ENCODE measurements around the gene MAGI1.

The MAGI1 gene

GRCh38 chr3:66076861-66077470, 38.2 kb upstream of the MAGI1 start:
- DNase-seq (ENCODE audit: insufficient read length, low spot score): no peak
- no peak for FAIRE-seq
- TF ChIP-seq CTCF (IDR thresholded peaks at IDR 0.05; ENCODE audit: insufficient read depth, missing control alignments): no peak

- no peak for FAIRE-seq
- DNase-seq (ENCODE audit: insufficient read length, low spot score): no peak
- TF ChIP-seq CTCF (IDR thresholded peaks at IDR 0.05; ENCODE audit: insufficient read depth, missing control alignments): no peak
These were observed 36.6 kb upstream of the MAGI1 start for GRCh38 chr3:66075281-66075680.

- FAIRE-seq (no peak), DNase-seq (ENCODE audit: insufficient read length, low spot score) (no peak)
- no peak for TF ChIP-seq CTCF (IDR thresholded peaks at IDR 0.05; ENCODE audit: insufficient read depth, missing control alignments)
These were observed 34.9 kb upstream of the MAGI1 start for GRCh38 chr3:66073464-66074141.

- DNase-seq (ENCODE audit: insufficient read length, low spot score) (no peak), FAIRE-seq (no peak)
- no peak for TF ChIP-seq CTCF (IDR thresholded peaks at IDR 0.05; ENCODE audit: insufficient read depth, missing control alignments)
These were observed 29.5 kb upstream of the MAGI1 start for GRCh38 chr3:66068255-66068654.

GRCh38 chr3:66066963-66067617, 28.4 kb upstream of the MAGI1 start:
- DNase-seq (ENCODE audit: insufficient read length, low spot score) (peak; percentile 17), FAIRE-seq (peak; percentile 16)
- no peak for TF ChIP-seq CTCF (IDR thresholded peaks at IDR 0.05; ENCODE audit: insufficient read depth, missing control alignments)

- no peak for FAIRE-seq
- no peak for DNase-seq (ENCODE audit: insufficient read length, low spot score)
- TF ChIP-seq CTCF (IDR thresholded peaks at IDR 0.05; ENCODE audit: insufficient read depth, missing control alignments): no peak
These were observed 16.6 kb upstream of the MAGI1 start for GRCh38 chr3:66055289-66055688.

Data from D721Med (cell line).